C1 segment of cervical spinal cord (tissue), 14 donors: ENCODE measurements around the gene LIMCH1.

Source experiments
- DNase-seq, 14 donors: peaks; one replicate each; lab custom pipeline; 2025; lab: John Stamatoyannopoulos, UW

The LIMCH1 gene

GRCh38 chr4:41568363-41568762, 30.4 kb downstream of the LIMCH1 start:
- DNase-seq, result no peak

GRCh38 chr4:41569961-41570360, 32.0 kb downstream of the LIMCH1 start:
- peak in 1 of 14 donors; percentile 68 for DNase-seq

GRCh38 chr4:41571422-41571821, 33.5 kb downstream of the LIMCH1 start:
- DNase-seq, result no peak

GRCh38 chr4:41572516-41572915, 34.6 kb downstream of the LIMCH1 start:
- no peak for DNase-seq

DNA sequence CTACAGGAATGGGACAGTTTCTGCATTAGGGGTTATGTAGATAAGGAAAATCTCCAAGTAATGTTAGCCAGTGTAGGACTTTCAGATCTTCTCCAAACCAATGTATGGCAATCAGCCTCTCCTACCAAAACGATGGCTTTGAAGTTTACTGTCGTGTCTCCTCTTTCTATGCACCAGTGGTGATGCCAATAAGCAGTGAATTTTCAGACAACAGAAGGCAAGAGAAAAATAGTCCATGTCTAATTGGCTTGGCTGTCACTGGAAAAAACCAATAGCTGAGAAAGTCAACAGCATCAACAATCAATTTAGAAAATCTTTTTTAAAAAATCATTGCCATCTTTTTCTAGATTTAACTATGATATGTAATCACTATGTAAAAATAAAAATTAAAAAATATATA, 35.0 kb downstream of the LIMCH1 start:
- no peak for DNase-seq

- DNase-seq, result no peak
Observed at GRCh38 chr4:41573502-41574001, 35.6 kb downstream of the LIMCH1 start.

DNA sequence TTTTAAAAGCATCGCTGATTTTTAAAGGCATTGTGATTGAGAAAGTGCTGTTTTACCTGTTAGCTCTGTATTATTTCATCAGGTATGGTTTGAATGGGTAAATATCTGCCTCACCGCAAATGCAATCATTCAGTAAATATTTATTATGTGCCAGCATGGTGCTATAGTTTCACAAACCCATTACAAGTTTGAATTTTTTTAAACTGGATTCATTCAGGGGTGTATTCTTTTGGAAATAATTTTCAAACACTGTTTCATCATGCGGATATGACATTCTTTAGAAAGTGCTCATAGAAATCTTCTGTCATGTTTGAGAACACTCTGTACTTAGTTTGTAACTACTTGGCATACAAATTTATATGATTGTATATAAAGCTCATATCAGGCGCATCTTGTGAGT, 37.2 kb downstream of the LIMCH1 start:
- DNase-seq, result no peak

DNA sequence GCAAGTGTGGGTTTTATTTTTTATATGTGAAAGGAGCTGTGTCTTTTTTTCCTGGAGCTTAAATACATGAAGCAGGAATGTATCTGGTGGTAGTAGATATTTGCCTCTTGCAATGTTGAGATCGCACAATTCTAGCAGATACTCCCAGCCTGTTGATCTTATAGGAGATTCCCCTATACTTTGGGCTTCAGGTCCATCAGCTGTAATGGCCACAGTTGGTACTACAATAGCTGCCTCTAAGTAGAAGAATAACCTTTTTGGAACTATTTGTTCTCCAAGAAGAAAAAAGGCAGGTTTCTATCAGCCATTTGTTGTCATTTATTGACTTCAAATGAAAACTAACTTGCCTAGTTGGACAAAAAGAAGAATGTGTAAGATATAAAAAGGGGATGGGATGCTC, 37.7 kb downstream of the LIMCH1 start:
- no peak for DNase-seq

DNA sequence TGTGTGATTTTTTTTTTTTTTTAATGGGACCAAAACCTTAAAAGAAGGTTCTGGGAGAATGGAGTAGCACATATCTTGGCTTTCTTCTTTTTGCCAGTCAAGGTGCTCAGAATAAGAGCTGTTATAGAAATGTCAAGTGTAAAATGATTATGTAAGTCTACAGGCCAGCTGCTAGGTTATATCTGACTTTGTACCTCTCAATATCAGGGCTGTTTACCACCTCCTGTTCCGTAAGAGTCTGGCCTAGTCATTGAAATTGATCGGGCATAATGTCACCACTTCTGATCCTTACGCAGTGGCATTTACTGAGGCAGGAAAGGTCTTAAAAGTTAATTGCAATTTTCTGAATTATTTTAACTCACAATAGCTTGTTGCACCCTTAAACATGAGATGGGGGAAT, 41.1 kb downstream of the LIMCH1 start:
- DNase-seq, result no peak

DNA sequence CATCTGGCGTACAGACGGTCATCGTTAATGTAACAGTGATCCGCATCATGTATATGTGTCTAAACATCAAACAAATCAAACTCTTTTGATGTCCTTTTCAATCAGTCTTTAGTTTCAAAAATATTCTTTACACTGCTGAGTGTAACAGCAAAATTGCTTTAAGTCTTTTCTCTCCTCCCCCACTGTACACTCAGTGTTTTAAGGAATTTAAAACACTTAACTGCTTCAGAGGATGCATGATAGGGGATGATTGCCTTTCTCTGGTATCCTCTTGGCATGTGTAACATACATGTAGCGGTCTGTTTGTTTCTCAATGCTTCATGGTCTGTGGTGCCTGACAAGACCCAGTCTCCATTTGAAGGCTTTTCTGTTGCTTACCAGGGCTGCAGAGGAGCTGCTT, 41.6 kb downstream of the LIMCH1 start:
- no peak for DNase-seq

GRCh38 chr4:41580007-41580406, 42.0 kb downstream of the LIMCH1 start:
- no peak for DNase-seq

DNA sequence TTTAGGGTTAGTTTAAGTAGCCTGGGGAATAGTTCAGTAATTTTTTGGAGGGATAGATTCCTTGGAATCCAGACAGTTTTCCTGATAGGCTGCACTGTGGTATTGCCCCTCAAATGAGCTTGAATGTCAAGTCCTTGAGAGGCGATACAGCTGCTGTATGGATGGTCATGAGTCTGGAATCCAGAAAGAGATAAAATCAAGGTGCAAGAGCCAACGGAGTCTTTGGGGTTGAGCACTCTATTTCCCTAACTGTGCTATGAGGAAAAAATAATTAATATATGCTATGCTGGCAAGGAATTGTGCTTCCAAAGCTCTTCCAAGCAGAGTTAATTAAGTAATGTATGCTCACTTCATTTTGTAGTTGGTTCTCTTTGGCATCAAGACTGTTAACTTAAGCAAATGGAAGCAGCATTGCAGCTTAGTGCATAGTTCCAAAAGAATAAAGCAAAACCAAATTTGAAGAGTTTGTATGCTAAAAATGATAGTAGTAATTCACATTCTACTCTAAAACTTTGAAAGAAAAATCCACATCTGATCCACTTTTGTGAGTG, 48.8 kb downstream of the LIMCH1 start:
- DNase-seq, result no peak

DNA sequence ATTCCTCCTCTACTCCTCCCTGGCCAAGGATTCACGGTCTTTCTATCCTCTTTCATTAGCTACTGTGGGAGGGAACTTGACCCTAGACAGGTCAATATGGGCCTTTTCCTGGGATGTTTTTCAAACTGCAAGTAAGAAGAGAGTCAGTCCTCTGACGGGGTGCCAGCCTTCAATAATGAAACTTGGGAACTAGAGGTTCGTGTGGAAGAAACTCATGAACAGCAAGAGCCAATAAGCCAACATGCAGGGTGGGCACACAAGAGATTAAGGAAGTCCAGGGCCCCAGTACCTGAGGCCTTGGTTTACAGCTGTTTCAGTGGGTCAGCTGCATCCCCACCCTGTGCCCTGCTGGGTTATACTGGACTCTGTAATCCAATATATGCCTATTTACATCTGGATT, 49.3 kb downstream of the LIMCH1 start:
- no peak for DNase-seq

GRCh38 chr4:41590591-41590990, 52.6 kb downstream of the LIMCH1 start:
- DNase-seq, result peak in 1 of 14 donors; percentile 41

DNA sequence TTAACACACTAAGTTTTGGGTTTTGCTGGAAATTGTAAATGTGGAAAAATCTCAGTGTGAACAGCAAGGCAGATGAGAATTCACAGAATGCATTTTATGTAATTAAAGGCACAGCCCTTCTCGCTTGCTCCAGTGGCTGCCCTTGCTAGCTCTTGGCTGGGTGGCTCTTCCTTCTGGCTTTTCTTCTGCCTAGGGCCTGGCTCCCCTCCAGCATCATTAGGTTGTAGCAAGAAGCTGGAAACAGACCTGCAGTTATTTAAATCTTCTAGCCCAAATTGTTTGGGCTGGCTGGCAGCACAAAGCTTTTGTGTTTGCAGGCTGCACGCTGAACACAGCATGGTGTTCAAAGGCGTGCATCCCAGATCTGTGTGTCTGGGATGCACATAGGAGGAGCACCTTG, 56.5 kb downstream of the LIMCH1 start:
- DNase-seq, result peak in 9 of 14 donors; percentile 15 to 54 (median 35)

DNA sequence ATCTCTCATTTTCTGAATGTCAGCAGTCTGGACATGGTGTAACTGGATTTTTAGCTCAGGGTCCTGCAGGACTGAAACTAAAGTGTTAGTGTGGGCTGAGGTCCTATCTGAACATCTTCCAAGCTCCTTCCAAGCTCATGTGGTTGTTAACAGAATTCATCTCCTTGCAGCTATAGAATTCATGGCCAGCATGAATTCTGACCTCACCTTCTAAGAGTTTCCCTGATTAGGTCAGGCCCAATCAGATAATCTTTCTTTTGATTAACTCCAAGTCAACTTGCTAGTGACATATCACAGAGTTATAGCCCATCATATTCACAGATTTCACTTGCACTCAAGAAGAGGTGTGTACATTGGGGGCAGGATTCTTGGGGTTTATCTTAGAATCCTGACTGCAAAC, 59.5 kb downstream of the LIMCH1 start:
- no peak for DNase-seq

- DNase-seq, result no peak
Observed at GRCh38 chr4:41598580-41598979, 60.6 kb downstream of the LIMCH1 start.

DNA sequence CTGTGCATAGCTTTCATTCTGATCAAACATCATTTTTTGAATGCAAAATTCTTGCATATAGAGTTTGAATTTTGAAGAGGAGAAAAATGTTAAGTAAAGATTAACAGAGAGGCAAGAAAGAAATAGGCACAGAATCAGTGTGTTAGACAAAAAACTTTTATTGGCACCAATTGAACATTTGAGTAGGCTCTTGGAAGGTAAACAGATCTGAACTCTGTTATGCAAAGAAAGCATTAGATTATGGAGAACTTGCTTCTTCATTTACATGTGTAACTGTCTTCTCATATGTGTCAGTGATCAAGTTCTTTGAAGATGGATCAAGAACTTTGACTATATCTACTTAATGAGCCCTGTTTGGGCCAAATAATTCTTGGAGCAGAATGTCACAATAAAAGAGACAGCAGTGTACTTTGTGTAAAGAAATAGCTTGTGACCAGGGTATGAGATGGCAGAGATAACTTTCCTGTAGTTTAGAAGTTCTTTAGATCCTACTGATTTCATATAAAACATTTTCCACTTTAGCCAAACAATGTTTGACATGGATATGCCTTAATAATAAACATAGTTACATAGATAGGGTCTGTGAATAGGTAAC, 61.3 kb downstream of the LIMCH1 start:
- DNase-seq, result no peak

DNA sequence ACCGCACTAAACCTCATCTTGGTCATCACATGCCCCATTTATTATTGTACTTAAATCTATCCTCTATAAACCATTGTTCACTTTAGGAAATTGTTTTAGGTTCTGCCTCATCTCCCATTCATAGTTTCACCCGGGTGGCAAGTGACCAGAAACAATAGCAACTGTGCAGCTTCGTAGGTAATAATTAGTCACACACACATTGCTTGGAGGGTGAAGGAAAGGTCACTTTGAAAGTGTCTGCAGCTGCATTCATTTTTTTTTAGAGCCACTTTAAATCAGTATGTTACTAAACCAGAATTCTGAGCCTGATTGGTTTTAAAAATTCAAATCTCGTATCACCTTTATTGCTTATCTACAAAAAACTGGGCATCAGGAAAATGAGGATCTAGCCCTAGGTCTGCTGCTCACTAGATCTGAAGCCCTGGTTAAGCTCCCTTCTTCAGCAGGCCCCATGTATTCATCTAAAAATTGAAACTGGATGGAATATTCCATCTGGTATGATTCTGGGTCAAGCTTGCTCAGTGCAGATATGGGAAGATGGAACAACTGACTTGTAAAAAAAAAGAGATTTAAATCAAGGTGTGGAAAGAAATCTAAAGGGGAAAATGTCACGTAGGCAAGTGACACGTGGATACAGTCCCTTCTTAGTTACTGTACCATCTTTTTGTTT, 62.4 kb downstream of the LIMCH1 start:
- no peak for DNase-seq

GRCh38 chr4:41601025-41601424, 63.1 kb downstream of the LIMCH1 start:
- DNase-seq, result no peak

GRCh38 chr4:41602113-41602512, 64.2 kb downstream of the LIMCH1 start:
- no peak for DNase-seq

- DNase-seq, result no peak
Observed at GRCh38 chr4:41602886-41603498, 65.0 kb downstream of the LIMCH1 start.

- DNase-seq, result peak in 3 of 14 donors; percentile 8 to 22 (median 11)
Observed at GRCh38 chr4:41609851-41610250, 71.9 kb downstream of the LIMCH1 start.
